Mesenchymal stem cell (in vitro differentiated cells and primary cell): ENCODE data around the gene MKI67.
A peak's percentile ranks its signal among the peaks of the same experiment; 100 is the strongest.

ENCODE experiments used
- DNase-seq: peaks from one replicate; pipeline ENCODE4 v3.0.0-alpha.2; 2013
- H2AFZ ChIP-seq: one replicate; pipeline ENCODE4 v1.6.1; 2013; ENCODE audit warnings: low read depth, mild to moderate bottlenecking, control low read depth, inconsistent platforms, low read length, moderate library complexity
- H2AK5ac ChIP-seq: 2 replicates; pipeline ENCODE4 v1.6.1; 2013; ENCODE audit warnings: low read length, moderate library complexity, mild to moderate bottlenecking, inconsistent platforms; ENCODE audit not compliant: severe bottlenecking
- H2BK120ac ChIP-seq: one replicate; pipeline ENCODE4 v1.6.1; 2013; ENCODE audit warnings: low read depth, mild to moderate bottlenecking, inconsistent platforms, low read length, moderate library complexity
- H2BK12ac ChIP-seq, 2 experiments: one replicate each; pipeline ENCODE4 v1.6.1; 2013; ENCODE audit warnings: inconsistent platforms in 2 of 2, low read length in 2 of 2, mild to moderate bottlenecking in 2 of 2, moderate library complexity in 2 of 2, control low read depth in 1 of 2
- H2BK15ac ChIP-seq: one replicate; pipeline ENCODE4 v1.6.1; 2013; ENCODE audit warnings: mild to moderate bottlenecking, low read depth, inconsistent platforms; ENCODE audit not compliant: poor library complexity, severe bottlenecking
- H2BK5ac ChIP-seq: 2 replicates; pipeline ENCODE4 v1.6.1; 2013; ENCODE audit warnings: low read depth, mild to moderate bottlenecking, low read length, control low read depth, inconsistent platforms; ENCODE audit not compliant: poor library complexity, severe bottlenecking
- H3K14ac ChIP-seq, 2 experiments: one replicate each; pipeline ENCODE4 v1.6.1; 2013; ENCODE audit warnings: inconsistent platforms in 2 of 2, low read length in 2 of 2, control low read depth in 1 of 2, mild to moderate bottlenecking in 1 of 2, moderate library complexity in 1 of 2
- H3K18ac ChIP-seq, 2 experiments: one replicate each; pipeline ENCODE4 v1.6.1; 2013; ENCODE audit warnings: inconsistent platforms in 2 of 2, low read length in 2 of 2, control low read depth in 1 of 2, low read depth in 1 of 2, mild to moderate bottlenecking in 1 of 2
- H3K23ac ChIP-seq, 2 experiments: one replicate each; pipeline ENCODE4 v1.6.1; 2013; ENCODE audit warnings: inconsistent platforms in 2 of 2, low read length in 2 of 2, mild to moderate bottlenecking in 2 of 2, moderate library complexity in 2 of 2, control low read depth in 1 of 2
- H3K27ac ChIP-seq: 2 replicates; pipeline ENCODE4 v1.5.1; 2013; ENCODE audit warnings: mild to moderate bottlenecking, moderate library complexity, low read length, control low read depth, inconsistent platforms; ENCODE audit not compliant: poor library complexity, severe bottlenecking
- H3K27me3 ChIP-seq, 2 experiments: 2 replicates each; pipeline versions ENCODE4 v1.6.1 to v1.7.0; 2013; ENCODE audit warnings: low read length in 2 of 2, mild to moderate bottlenecking in 2 of 2, moderate library complexity in 2 of 2, control low read depth in 1 of 2, inconsistent platforms in 1 of 2; ENCODE audit not compliant: control insufficient read depth in 1 of 2, insufficient read depth in 1 of 2
- H3K36me3 ChIP-seq, 2 experiments: 2 replicates each; pipeline versions ENCODE4 v1.6.1 to v1.7.0; 2013; ENCODE audit warnings: low read length in 2 of 2, control low read depth in 1 of 2, inconsistent platforms in 1 of 2, low read depth in 1 of 2, mild to moderate bottlenecking in 1 of 2; ENCODE audit not compliant: insufficient read depth in 2 of 2, control insufficient read depth in 1 of 2
- H3K4ac ChIP-seq, 2 experiments: one replicate each; pipeline ENCODE4 v1.6.1; 2013; ENCODE audit warnings: inconsistent platforms in 2 of 2, low read length in 2 of 2, mild to moderate bottlenecking in 2 of 2, moderate library complexity in 2 of 2, control low read depth in 1 of 2, low read depth in 1 of 2
- H3K4me1 ChIP-seq: 2 replicates; pipeline ENCODE4 v1.6.1; 2013; ENCODE audit warnings: low read depth, low read length, control low read depth; ENCODE audit not compliant: control insufficient read depth, insufficient read depth
- H3K4me2 ChIP-seq: 2 replicates; pipeline ENCODE4 v1.6.1; 2013; ENCODE audit warnings: low read length, mild to moderate bottlenecking, inconsistent platforms; ENCODE audit not compliant: poor library complexity, severe bottlenecking
- H3K4me3 ChIP-seq, 2 experiments: 2 replicates each; pipeline versions ENCODE4 v1.5.1 to v1.7.0; 2013; ENCODE audit warnings: low read length in 2 of 2, mild to moderate bottlenecking in 2 of 2, control low read depth in 1 of 2, low read depth in 1 of 2; ENCODE audit not compliant: insufficient read depth in 1 of 2
- H3K79me1 ChIP-seq: replicated peaks from 2 replicates; pipeline ENCODE4 v1.6.1; 2013; ENCODE audit warnings: mild to moderate bottlenecking, control low read depth, low read length, inconsistent platforms; ENCODE audit not compliant: poor library complexity, severe bottlenecking
- H3K9ac ChIP-seq: 2 replicates; pipeline ENCODE4 v1.7.0; 2013; ENCODE audit warnings: mild to moderate bottlenecking, low read length, moderate library complexity
- H3K9me3 ChIP-seq: 2 replicates; pipeline ENCODE4 v1.7.0; 2013; ENCODE audit warnings: mild to moderate bottlenecking, low read length; ENCODE audit not compliant: control insufficient read depth
- H4K8ac ChIP-seq: one replicate; pipeline ENCODE4 v1.6.1; 2013; ENCODE audit warnings: inconsistent platforms, mild to moderate bottlenecking, low read length, moderate library complexity
- H4K91ac ChIP-seq: one replicate; pipeline ENCODE4 v1.6.1; 2013; ENCODE audit warnings: mild to moderate bottlenecking, low read length, inconsistent platforms
- WGBS: methylation state at CpG from one replicate; pipeline ENCODE4 v1.1.7; 2013; ENCODE audit warnings: mixed read lengths; 5-methylcytosine and 5-hydroxymethylcytosine counted together

The MKI67 gene

GRCh38 chr10:128046953-128047290, 79.3 kb downstream of the MKI67 start:
- Histone ChIP-seq H3K9me3 (no peaks in the 10 kb centered on the region), H3K4me2 (no peak overlapping the region), H4K91ac (no peak overlapping the region), H2AK5ac (no peak overlapping the region), H3K79me1 (peaks cover 2% of the 10 kb centered on the region), H3K18ac (peak overlapping the region in 1 of 2 experiments; percentile 38), H3K9ac (no peak overlapping the region), H2AFZ (no peak overlapping the region), H2BK120ac (no peak overlapping the region), H2BK12ac (no peak overlapping the region), H3K23ac (no peak overlapping the region), H3K4ac (no peak overlapping the region), H3K27ac (no peak overlapping the region), H2BK15ac (no peak overlapping the region), H3K36me3 (peaks cover 0 to 7% of the 10 kb centered on the region in 2 experiments), H2BK5ac (no peak overlapping the region), H4K8ac (peak overlapping the region; percentile 5), H3K14ac (no peak overlapping the region), H3K4me1 (peaks cover 6% of the 10 kb centered on the region), H3K4me3 (no peak overlapping the region), H3K27me3 (no peaks in the 10 kb centered on the region)
- no peak for DNase-seq
- WGBS: 88% methylated on average over 9 of the region's 10 CpGs
